WTC11 (cell line): Measurements from ENCODE around the gene GRIK5. TPM values are rescaled to one million over a fixed set of nuclear protein-coding genes. Genes with fewer than 3 reads are reported as not detected.

Experiments used
- ATAC-seq: fragments of 200-7000 bp; cut with Tn5 transposase; 2 replicates; pipeline ENCODE4 v1.10.0; 2021; ENCODE audit warnings: mild to moderate bottlenecking, moderate library complexity
- CTCF ChIA-PET: fragments of 300-600 bp; sonication (Branson Sonifier 250); formaldehyde crosslinking; loops from one replicate; lab custom pipeline; 2021; ENCODE audit warnings: antibody characterized with exemption; lab: Charles Lee
- POLR2A ChIA-PET: fragments of 350-600 bp; sonication (Branson Sonifier 250); formaldehyde crosslinking; loops from one replicate; lab custom pipeline; 2021; ENCODE audit warnings: antibody characterized with exemption; lab: Charles Lee
- DNase-seq: peaks from one replicate; pipeline ENCODE4 v3.0.0; 2021; ENCODE audit warnings: low spot score
- H3K27ac Mint-ChIP-seq: 2 replicates; pipeline ENCODE4 v1.8.0; 2021; ENCODE audit warnings: mixed read lengths
- H3K27me3 Mint-ChIP-seq: 2 replicates; pipeline ENCODE4 v1.8.0; 2021; ENCODE audit warnings: low read depth, mild to moderate bottlenecking, moderate library complexity, mixed read lengths
- H3K36me3 Mint-ChIP-seq: 2 replicates; pipeline ENCODE4 v1.8.0; 2021; ENCODE audit warnings: mixed read lengths
- H3K4me1 Mint-ChIP-seq: 2 replicates; pipeline ENCODE4 v1.8.0; 2022; ENCODE audit warnings: mixed read lengths
- H3K4me3 Mint-ChIP-seq: 2 replicates; pipeline ENCODE4 v1.8.0; 2021; ENCODE audit warnings: mild to moderate bottlenecking, moderate library complexity, mixed read lengths
- H3K9me3 Mint-ChIP-seq: 2 replicates; pipeline ENCODE4 v1.8.0; 2021; ENCODE audit warnings: mixed read lengths
- ERG ChIP-seq: fragments of 250-450 bp; sonication (Bioruptor Pico); IDR thresholded peaks from 2 replicates; pipeline ENCODE4 v1.8.0; 2021; ENCODE audit warnings: mild to moderate bottlenecking
- HMGA2 ChIP-seq: fragments of 250-450 bp; sonication (Bioruptor Pico); IDR thresholded peaks from 2 replicates; pipeline ENCODE4 v1.4.0; 2021; ENCODE audit warnings: mild to moderate bottlenecking, moderate library complexity
- HMGXB4 ChIP-seq: sonication (generic); formaldehyde crosslinking; IDR thresholded peaks from 2 replicates; pipeline ENCODE4 v1.8.1; 2023; ENCODE audit warnings: mild to moderate bottlenecking, moderate library complexity, missing genetic modification reagents
- IRF2 ChIP-seq: sonication (generic); formaldehyde crosslinking; IDR thresholded peaks from 2 replicates; pipeline ENCODE4 v1.8.0; 2022; ENCODE audit warnings: low read depth, missing genetic modification reagents, borderline replicate concordance
- JUN ChIP-seq: sonication (generic); formaldehyde crosslinking; IDR thresholded peaks from 2 replicates; pipeline ENCODE4 v1.8.0; 2023; ENCODE audit warnings: mild to moderate bottlenecking, missing genetic modification reagents
- NFATC4 ChIP-seq: fragments of 250-450 bp; sonication (Bioruptor Pico); IDR thresholded peaks from 2 replicates; pipeline ENCODE4 v1.9.0; 2021; ENCODE audit warnings: mild to moderate bottlenecking
- OVOL2 ChIP-seq: fragments of 250-450 bp; sonication (Bioruptor Pico); IDR thresholded peaks from 2 replicates; pipeline ENCODE4 v1.9.0; 2021; ENCODE audit warnings: mild to moderate bottlenecking, borderline replicate concordance
- RELA ChIP-seq: sonication (generic); formaldehyde crosslinking; IDR thresholded peaks from 2 replicates; pipeline ENCODE4 v1.8.1; 2022; ENCODE audit warnings: missing genetic modification reagents, mild to moderate bottlenecking, borderline replicate concordance
- ZMAT4 ChIP-seq: fragments of 250-450 bp; sonication (Bioruptor Pico); IDR thresholded peaks from 2 replicates; pipeline ENCODE4 v1.9.0; 2021; ENCODE audit warnings: mild to moderate bottlenecking
- ZNF263 ChIP-seq: sonication (generic); formaldehyde crosslinking; IDR thresholded peaks from 2 replicates; pipeline ENCODE4 v1.8.1; 2022; ENCODE audit warnings: low read depth, mild to moderate bottlenecking, moderate library complexity, missing genetic modification reagents
- ZNF396 ChIP-seq: fragments of 250-450 bp; sonication (Bioruptor Pico); IDR thresholded peaks from 2 replicates; pipeline ENCODE4 v1.8.0; 2021; ENCODE audit warnings: mild to moderate bottlenecking, moderate library complexity, borderline replicate concordance
- ZNF532 ChIP-seq: fragments of 250-450 bp; sonication (Bioruptor Pico); IDR thresholded peaks from 2 replicates; pipeline ENCODE4 v1.9.0; 2021; ENCODE audit warnings: mild to moderate bottlenecking, borderline replicate concordance
- total RNA-seq: library from RNA; stranded (reverse); gene quantifications from 3 replicates; pipeline ENCODE4 v1.2.3, GENCODE V29; 2021
- TF ChIP-seq, protein P1 (sequence below): sonication (generic); formaldehyde crosslinking; conservative IDR thresholded peaks from 2 replicates; pipeline ENCODE4 v1.8.1; 2023; ENCODE audit warnings: mild to moderate bottlenecking, low read depth, missing genetic modification reagents, moderate library complexity
- TF ChIP-seq, protein P2 (sequence below): fragments of 250-450 bp; sonication (Bioruptor Pico); IDR thresholded peaks from 2 replicates; pipeline ENCODE4 v1.9.0; 2021; ENCODE audit warnings: moderate library complexity, mild to moderate bottlenecking, inconsistent platforms, borderline replicate concordance
- TF ChIP-seq, protein P3 (sequence below): fragments of 200-600 bp; IDR thresholded peaks from 2 replicates; pipeline ENCODE4 v1.8.0; 2022; ENCODE audit warnings: antibody characterized with exemption
- TF ChIP-seq, protein P4 (sequence below): sonication (generic); formaldehyde crosslinking; IDR thresholded peaks from 2 replicates; pipeline ENCODE4 v1.8.1; 2023; ENCODE audit warnings: mild to moderate bottlenecking, missing genetic modification reagents, moderate library complexity

Gene GRIK5
- total RNA-seq, 1 experiment from 2014 or later = 52.3 TPM

DNA sequence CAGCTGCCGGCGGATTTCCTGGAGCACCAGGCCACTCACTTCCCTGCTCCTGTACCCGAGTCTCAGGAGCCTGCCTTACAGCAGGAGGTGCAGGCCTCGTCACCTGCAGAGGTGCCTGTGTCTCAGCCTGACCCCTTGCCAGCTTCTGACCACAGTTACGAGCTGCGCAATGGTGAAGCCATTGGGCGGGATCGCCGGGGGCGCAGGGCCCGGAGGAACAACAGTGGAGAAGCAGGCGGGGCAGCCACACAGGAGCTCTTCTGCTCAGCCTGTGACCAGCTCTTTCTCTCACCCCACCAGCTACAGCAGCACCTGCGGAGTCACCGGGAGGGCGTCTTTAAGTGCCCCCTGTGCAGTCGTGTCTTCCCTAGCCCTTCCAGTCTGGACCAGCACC, 9.3 kb upstream of the GRIK5 start (continued):
- TF ChIP-seq HMGXB4 (no peak), ZNF263 (no peak), RELA (no peak), ZMAT4 (CRISPR knock-in tag) (no peak), ERG (CRISPR knock-in tag) (no peak)

- DNase-seq (no peak), ATAC-seq (no peak)
- H3K27me3 Mint-ChIP-seq = no peaks in the 10 kb centered on the region
- H3K4me3 Mint-ChIP-seq = peak overlapping the region; percentile 93
- H3K9me3 Mint-ChIP-seq = no peaks in the 10 kb centered on the region
- peaks cover 35% of the 10 kb centered on the region for H3K36me3 Mint-ChIP-seq
- H3K27ac Mint-ChIP-seq = peak overlapping the region; percentile 47
- TF ChIP-seq, protein P1, sequence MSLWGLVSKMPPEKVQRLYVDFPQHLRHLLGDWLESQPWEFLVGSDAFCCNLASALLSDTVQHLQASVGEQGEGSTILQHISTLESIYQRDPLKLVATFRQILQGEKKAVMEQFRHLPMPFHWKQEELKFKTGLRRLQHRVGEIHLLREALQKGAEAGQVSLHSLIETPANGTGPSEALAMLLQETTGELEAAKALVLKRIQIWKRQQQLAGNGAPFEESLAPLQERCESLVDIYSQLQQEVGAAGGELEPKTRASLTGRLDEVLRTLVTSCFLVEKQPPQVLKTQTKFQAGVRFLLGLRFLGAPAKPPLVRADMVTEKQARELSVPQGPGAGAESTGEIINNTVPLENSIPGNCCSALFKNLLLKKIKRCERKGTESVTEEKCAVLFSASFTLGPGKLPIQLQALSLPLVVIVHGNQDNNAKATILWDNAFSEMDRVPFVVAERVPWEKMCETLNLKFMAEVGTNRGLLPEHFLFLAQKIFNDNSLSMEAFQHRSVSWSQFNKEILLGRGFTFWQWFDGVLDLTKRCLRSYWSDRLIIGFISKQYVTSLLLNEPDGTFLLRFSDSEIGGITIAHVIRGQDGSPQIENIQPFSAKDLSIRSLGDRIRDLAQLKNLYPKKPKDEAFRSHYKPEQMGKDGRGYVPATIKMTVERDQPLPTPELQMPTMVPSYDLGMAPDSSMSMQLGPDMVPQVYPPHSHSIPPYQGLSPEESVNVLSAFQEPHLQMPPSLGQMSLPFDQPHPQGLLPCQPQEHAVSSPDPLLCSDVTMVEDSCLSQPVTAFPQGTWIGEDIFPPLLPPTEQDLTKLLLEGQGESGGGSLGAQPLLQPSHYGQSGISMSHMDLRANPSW = no peak
- TF ChIP-seq, protein P2, sequence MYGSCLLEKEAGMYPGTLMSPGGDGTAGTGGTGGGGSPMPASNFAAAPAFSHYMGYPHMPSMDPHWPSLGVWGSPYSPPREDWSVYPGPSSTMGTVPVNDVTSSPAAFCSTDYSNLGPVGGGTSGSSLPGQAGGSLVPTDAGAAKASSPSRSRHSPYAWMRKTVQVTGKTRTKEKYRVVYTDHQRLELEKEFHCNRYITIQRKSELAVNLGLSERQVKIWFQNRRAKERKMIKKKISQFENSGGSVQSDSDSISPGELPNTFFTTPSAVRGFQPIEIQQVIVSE (CRISPR knock-in tag) = no peak
- TF ChIP-seq JUN (CRISPR knock-in tag) = no peak
- TF ChIP-seq, protein P3, sequence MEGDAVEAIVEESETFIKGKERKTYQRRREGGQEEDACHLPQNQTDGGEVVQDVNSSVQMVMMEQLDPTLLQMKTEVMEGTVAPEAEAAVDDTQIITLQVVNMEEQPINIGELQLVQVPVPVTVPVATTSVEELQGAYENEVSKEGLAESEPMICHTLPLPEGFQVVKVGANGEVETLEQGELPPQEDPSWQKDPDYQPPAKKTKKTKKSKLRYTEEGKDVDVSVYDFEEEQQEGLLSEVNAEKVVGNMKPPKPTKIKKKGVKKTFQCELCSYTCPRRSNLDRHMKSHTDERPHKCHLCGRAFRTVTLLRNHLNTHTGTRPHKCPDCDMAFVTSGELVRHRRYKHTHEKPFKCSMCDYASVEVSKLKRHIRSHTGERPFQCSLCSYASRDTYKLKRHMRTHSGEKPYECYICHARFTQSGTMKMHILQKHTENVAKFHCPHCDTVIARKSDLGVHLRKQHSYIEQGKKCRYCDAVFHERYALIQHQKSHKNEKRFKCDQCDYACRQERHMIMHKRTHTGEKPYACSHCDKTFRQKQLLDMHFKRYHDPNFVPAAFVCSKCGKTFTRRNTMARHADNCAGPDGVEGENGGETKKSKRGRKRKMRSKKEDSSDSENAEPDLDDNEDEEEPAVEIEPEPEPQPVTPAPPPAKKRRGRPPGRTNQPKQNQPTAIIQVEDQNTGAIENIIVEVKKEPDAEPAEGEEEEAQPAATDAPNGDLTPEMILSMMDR = no peak
- TF ChIP-seq HMGA2 (CRISPR knock-in tag) = no peak
- TF ChIP-seq IRF2 (CRISPR knock-in tag) = no peak
- TF ChIP-seq, protein P4, sequence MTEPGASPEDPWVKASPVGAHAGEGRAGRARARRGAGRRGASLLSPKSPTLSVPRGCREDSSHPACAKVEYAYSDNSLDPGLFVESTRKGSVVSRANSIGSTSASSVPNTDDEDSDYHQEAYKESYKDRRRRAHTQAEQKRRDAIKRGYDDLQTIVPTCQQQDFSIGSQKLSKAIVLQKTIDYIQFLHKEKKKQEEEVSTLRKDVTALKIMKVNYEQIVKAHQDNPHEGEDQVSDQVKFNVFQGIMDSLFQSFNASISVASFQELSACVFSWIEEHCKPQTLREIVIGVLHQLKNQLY (CRISPR knock-in tag) = no peak
- no peak for TF ChIP-seq NFATC4 (CRISPR knock-in tag)
- TF ChIP-seq ZNF532 = no peak
- TF ChIP-seq ZNF396 (CRISPR knock-in tag) = no peak
- TF ChIP-seq OVOL2 = no peak
- peaks cover 30% of the 10 kb centered on the region for H3K4me1 Mint-ChIP-seq
- ChIA-PET POLR2A (interaction anchor here (0.6 kb wide), 1 partner anchor 72 kb away, joined by 3 read pairs; no protein-coding TSS in a partner anchor), CTCF (interaction anchor here (2.0 kb wide), 1 partner anchor 44 kb away, joined by 6 read pairs; no protein-coding TSS in a partner anchor)
Measured at GRCh38 chr19:42078538-42079275, 8.7 kb upstream of the GRIK5 start.
